Muscle layer of colon (tissue), 2 donors: ENCODE measurements around the gene TTC3.

Source experiments
- H3K27ac ChIP-seq: one replicate; pipeline ENCODE4 v1.7.0; 2013; ENCODE audit warnings: low read depth, mild to moderate bottlenecking, low read length, moderate library complexity
- H3K27me3 ChIP-seq, 2 donors: one replicate each; pipeline ENCODE4 v1.7.0; 2013; ENCODE audit warnings: low read length in 2 of 2, mild to moderate bottlenecking in 2 of 2; ENCODE audit not compliant: insufficient read depth in 2 of 2, control insufficient read depth in 1 of 2
- H3K36me3 ChIP-seq: one replicate; pipeline ENCODE4 v1.7.0; 2013; ENCODE audit warnings: mild to moderate bottlenecking, low read length; ENCODE audit not compliant: insufficient read depth
- H3K4me1 ChIP-seq: one replicate; pipeline ENCODE4 v1.7.0; 2013; ENCODE audit warnings: mild to moderate bottlenecking, low read length; ENCODE audit not compliant: insufficient read depth
- H3K4me3 ChIP-seq, 2 donors: one replicate each; pipeline ENCODE4 v1.7.0; 2013; ENCODE audit warnings: low read length in 2 of 2, low read depth in 1 of 2, mild to moderate bottlenecking in 1 of 2, moderate library complexity in 1 of 2
- H3K9ac ChIP-seq: one replicate; pipeline ENCODE4 v1.7.0; 2013; ENCODE audit warnings: low read length
- H3K9me3 ChIP-seq: one replicate; pipeline ENCODE4 v1.7.0; 2013; ENCODE audit warnings: mild to moderate bottlenecking, low read length
- donor health status: abdominal sarcoma.
- donor health status: Adenocarcinoma of cecum.

Gene TTC3

DNA sequence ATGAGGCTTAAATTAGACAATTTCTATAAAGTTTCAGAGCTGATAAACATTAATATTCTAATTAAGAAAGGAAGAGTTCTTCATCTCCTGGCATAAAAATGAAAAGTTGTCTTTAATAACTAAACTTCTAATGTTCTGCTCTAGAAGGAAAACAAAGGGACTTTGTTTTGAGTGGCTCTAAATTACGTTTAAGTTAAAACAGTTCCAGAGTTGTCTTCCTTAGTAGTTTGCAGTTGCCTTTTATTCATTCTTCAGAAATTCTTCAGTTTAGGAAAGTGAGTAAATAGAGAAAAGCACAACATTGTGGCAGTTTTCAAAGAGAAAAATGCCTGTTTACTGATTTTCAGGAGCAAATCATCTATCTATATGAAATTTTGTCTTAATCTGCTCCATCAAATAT lies 86.9 kb downstream of the TTC3 start:
- no peak overlapping the region for H3K4me3 ChIP-seq
- no peaks in the 10 kb centered on the region for H3K27me3 ChIP-seq
- H3K9ac ChIP-seq, result no peak overlapping the region
- H3K4me1 ChIP-seq, result peaks cover 7% of the 10 kb centered on the region
- H3K27ac ChIP-seq, result no peak overlapping the region
- no peaks in the 10 kb centered on the region for H3K9me3 ChIP-seq
- peaks cover 33% of the 10 kb centered on the region for H3K36me3 ChIP-seq

DNA sequence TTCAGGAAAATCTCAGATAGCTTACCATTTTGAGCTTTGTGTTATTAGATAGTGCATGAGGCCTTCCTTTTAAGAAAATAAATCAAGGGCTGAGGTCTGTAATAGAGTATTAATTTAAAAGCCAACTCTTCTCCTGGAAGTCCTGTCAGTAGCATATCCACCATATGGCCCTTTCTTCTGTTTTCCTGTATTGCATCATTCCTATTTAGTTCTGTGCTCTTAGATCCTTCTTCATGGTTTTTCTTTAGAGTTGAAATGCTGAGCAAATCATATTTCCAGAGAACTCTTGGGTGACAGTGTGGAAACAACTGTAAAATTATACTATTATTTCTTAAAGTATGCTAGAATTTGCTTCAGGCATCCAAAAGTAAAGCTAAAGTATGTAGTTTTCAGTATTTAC lies 91.7 kb downstream of the TTC3 start:
- Histone ChIP-seq H3K36me3 (peaks cover 60% of the 10 kb centered on the region), H3K4me3 (no peak overlapping the region), H3K4me1 (peaks cover 3% of the 10 kb centered on the region), H3K27me3 (no peaks in the 10 kb centered on the region), H3K27ac (no peak overlapping the region), H3K9ac (no peak overlapping the region), H3K9me3 (no peaks in the 10 kb centered on the region)

GRCh38 chr21:37165586-37165985 lies 92.5 kb downstream of the TTC3 start:
- no peak overlapping the region for H3K9ac ChIP-seq
- H3K27me3 ChIP-seq, result no peaks in the 10 kb centered on the region
- peaks cover 55% of the 10 kb centered on the region for H3K36me3 ChIP-seq
- no peak overlapping the region for H3K4me3 ChIP-seq
- no peaks in the 10 kb centered on the region for H3K9me3 ChIP-seq
- H3K27ac ChIP-seq, result no peak overlapping the region
- no peaks in the 10 kb centered on the region for H3K4me1 ChIP-seq

- H3K9me3 ChIP-seq, result no peaks in the 10 kb centered on the region
- peaks cover 55% of the 10 kb centered on the region for H3K36me3 ChIP-seq
- H3K4me1 ChIP-seq, result peaks cover 8% of the 10 kb centered on the region
- no peaks in the 10 kb centered on the region for H3K27me3 ChIP-seq
- H3K4me3 ChIP-seq, result no peak overlapping the region
- H3K27ac ChIP-seq, result no peak overlapping the region
- H3K9ac ChIP-seq, result no peak overlapping the region
These were observed 93.7 kb downstream of the TTC3 start for GRCh38 chr21:37166733-37167132.

DNA sequence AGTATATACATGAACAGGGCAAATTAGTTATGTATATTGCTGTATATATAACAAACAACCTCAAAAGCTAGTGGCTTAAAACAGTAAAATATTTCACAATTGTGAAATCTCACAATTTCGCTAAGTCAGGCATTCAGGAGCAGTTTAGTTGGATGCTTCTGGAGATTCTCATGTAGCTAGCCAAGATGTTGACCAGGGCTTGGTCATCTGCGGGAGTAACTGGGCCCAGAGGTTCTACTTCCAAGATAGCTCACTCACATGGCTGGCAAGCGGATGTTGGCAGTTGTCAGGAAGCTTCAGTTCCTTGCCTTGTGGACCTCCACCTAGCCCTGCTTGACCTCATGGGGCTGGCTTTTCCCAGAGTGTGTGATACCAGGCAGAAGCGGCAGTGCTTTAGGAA lies 95.6 kb downstream of the TTC3 start:
- Histone ChIP-seq H3K27ac (no peak overlapping the region), H3K4me1 (peaks cover 10% of the 10 kb centered on the region), H3K36me3 (peaks cover 44% of the 10 kb centered on the region), H3K9me3 (no peaks in the 10 kb centered on the region), H3K9ac (no peak overlapping the region), H3K27me3 (no peaks in the 10 kb centered on the region), H3K4me3 (no peak overlapping the region)

GRCh38 chr21:37172646-37173045 lies 99.6 kb downstream of the TTC3 start:
- H3K4me3 ChIP-seq, result peak overlapping the region in 1 of 2 donors; percentile 4
- no peaks in the 10 kb centered on the region for H3K9me3 ChIP-seq
- H3K27me3 ChIP-seq, result no peaks in the 10 kb centered on the region
- no peak overlapping the region for H3K9ac ChIP-seq
- H3K27ac ChIP-seq, result no peak overlapping the region
- H3K36me3 ChIP-seq, result peaks cover 27% of the 10 kb centered on the region
- H3K4me1 ChIP-seq, result peaks cover 10% of the 10 kb centered on the region

- peaks cover 2% of the 10 kb centered on the region for H3K4me1 ChIP-seq
- H3K27me3 ChIP-seq, result no peaks in the 10 kb centered on the region
- H3K9ac ChIP-seq, result no peak overlapping the region
- H3K9me3 ChIP-seq, result peaks cover 3% of the 10 kb centered on the region
- no peak overlapping the region for H3K4me3 ChIP-seq
- H3K36me3 ChIP-seq, result peaks cover 32% of the 10 kb centered on the region
- H3K27ac ChIP-seq, result no peak overlapping the region
These were observed 103.7 kb downstream of the TTC3 start for GRCh38 chr21:37176716-37177115.

- peaks cover 3% of the 10 kb centered on the region for H3K9me3 ChIP-seq
- peaks cover 28% of the 10 kb centered on the region for H3K36me3 ChIP-seq
- H3K4me3 ChIP-seq, result no peak overlapping the region
- no peak overlapping the region for H3K27ac ChIP-seq
- H3K4me1 ChIP-seq, result no peaks in the 10 kb centered on the region
- H3K9ac ChIP-seq, result no peak overlapping the region
- H3K27me3 ChIP-seq, result no peaks in the 10 kb centered on the region
These were observed 108.0 kb downstream of the TTC3 start for GRCh38 chr21:37181059-37181458.

- H3K36me3 ChIP-seq, result peaks cover 35% of the 10 kb centered on the region
- H3K9ac ChIP-seq, result no peak overlapping the region
- no peaks in the 10 kb centered on the region for H3K27me3 ChIP-seq
- H3K4me3 ChIP-seq, result no peak overlapping the region
- H3K9me3 ChIP-seq, result peaks cover 3% of the 10 kb centered on the region
- no peak overlapping the region for H3K27ac ChIP-seq
- H3K4me1 ChIP-seq, result no peaks in the 10 kb centered on the region
These were observed 109.2 kb downstream of the TTC3 start for GRCh38 chr21:37182222-37182621.

- H3K27ac ChIP-seq, result no peak overlapping the region
- H3K9me3 ChIP-seq, result peaks cover 3% of the 10 kb centered on the region
- no peak overlapping the region for H3K4me3 ChIP-seq
- no peak overlapping the region for H3K9ac ChIP-seq
- no peaks in the 10 kb centered on the region for H3K27me3 ChIP-seq
- H3K4me1 ChIP-seq, result no peaks in the 10 kb centered on the region
- H3K36me3 ChIP-seq, result peaks cover 46% of the 10 kb centered on the region
These were observed 110.7 kb downstream of the TTC3 start for GRCh38 chr21:37183749-37184148.

- H3K36me3 ChIP-seq, result peaks cover 39% of the 10 kb centered on the region
- no peak overlapping the region for H3K27ac ChIP-seq
- H3K4me1 ChIP-seq, result no peaks in the 10 kb centered on the region
- no peak overlapping the region for H3K4me3 ChIP-seq
- no peak overlapping the region for H3K9ac ChIP-seq
- H3K9me3 ChIP-seq, result no peaks in the 10 kb centered on the region
- no peaks in the 10 kb centered on the region for H3K27me3 ChIP-seq
These were observed 111.9 kb downstream of the TTC3 start for GRCh38 chr21:37184784-37185593.

DNA sequence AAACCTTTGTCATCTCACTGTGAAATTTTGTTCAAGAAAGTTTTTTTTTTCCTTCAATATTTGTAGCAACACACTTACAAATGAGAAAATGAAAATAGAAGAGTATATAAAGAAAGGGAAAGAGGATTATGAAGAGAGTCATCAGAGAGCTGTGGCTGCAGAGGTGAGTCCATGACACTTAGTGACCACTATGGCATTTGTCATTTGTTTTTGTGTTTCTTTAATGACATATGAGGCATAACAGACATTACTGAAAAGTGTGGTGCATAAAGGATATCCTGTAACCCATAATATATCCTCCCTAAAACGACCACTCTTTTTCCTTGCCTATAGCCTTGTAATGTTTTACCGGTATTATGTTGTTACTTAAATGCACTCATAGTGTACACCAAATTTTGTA lies 113.9 kb downstream of the TTC3 start:
- H3K27me3 ChIP-seq, result no peaks in the 10 kb centered on the region
- no peaks in the 10 kb centered on the region for H3K9me3 ChIP-seq
- H3K36me3 ChIP-seq, result peaks cover 35% of the 10 kb centered on the region
- H3K27ac ChIP-seq, result no peak overlapping the region
- H3K9ac ChIP-seq, result no peak overlapping the region
- no peaks in the 10 kb centered on the region for H3K4me1 ChIP-seq
- no peak overlapping the region for H3K4me3 ChIP-seq
